ENCODE measurements around the gene COL8A2.

DNA sequence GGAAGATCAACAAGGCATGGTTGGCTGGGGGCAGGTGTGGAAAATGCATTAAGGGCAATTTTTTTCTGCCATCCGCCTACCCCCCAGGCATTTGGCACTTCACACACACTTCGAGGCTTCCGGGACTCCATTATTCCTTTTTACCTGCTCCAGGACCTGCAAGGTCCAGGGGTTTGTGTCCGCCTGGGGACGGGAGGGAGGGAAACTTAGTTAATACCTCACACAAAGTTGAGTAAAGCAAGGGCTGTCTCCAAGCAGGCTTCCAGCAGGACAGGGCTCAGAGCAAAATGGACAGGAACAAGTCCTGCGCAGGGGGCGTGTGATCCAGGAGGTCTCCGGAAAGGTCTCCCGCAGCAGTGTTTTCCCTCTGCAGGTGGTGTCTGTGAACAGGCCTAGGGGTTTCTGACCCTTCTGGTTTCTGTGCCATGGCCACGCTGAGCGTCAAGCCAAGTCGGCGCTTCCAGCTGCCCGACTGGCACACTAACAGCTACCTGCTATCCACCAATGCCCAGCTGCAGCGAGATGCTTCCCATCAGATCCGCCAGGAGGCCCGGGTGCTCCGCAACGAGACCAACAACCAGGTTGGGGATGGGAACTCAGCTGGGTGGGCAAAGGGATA lies 40.4 kb downstream of the COL8A2 start:
- TF ChIP-seq CTCF (IDR thresholded peaks at IDR 0.05) (no peak), POLR2A (IDR thresholded peaks at IDR 0.05) (no peak)

Data from uterus (tissue), 2 donors.